HepG2 (cell line): Measurements from ENCODE around the gene PRPSAP1. TPM values are rescaled to one million over a fixed set of nuclear protein-coding genes. Genes with fewer than 3 reads are reported as not detected.

Experiments used
- ATF6 ChIP-seq: sonication (generic); formaldehyde crosslinking; conservative IDR thresholded peaks from 2 replicates; pipeline ENCODE4 v1.4.0; 2020; ENCODE audit warnings: missing genetic modification reagents
- ATF7 ChIP-seq, 2 experiments: fragments of 450-650 bp in 1 of 2; sonication (generic) in 1 of 2; formaldehyde crosslinking in 1 of 2; IDR thresholded peaks; 2 replicates each; pipeline versions ENCODE4 v1.4.0 to v1.6.1; 2016 to 2020; ENCODE audit warnings: antibody characterized with exemption in 1 of 2, mild to moderate bottlenecking in 1 of 2, missing genetic modification reagents in 1 of 2
- CAMTA2 ChIP-seq: sonication (generic); formaldehyde crosslinking; IDR thresholded peaks from 2 replicates; pipeline ENCODE4 v1.4.0; 2020; ENCODE audit warnings: mild to moderate bottlenecking, missing genetic modification reagents, borderline replicate concordance
- FOXA3 ChIP-seq: IDR thresholded peaks from 2 replicates; pipeline ENCODE4 v1.6.1; 2016; ENCODE audit warnings: missing genetic modification reagents, missing compliant biosample characterization
- FOXP1 ChIP-seq, 2 experiments: fragments of 450-650 bp in 1 of 2; IDR thresholded peaks; 2 replicates each; pipeline ENCODE4 v1.6.1; 2017 to 2018; ENCODE audit warnings: antibody characterized with exemption in 1 of 2
- FOXP4 ChIP-seq: sonication (generic); formaldehyde crosslinking; IDR thresholded peaks from 2 replicates; pipeline ENCODE4 v1.4.0; 2020; ENCODE audit warnings: missing genetic modification reagents
- GATAD2A ChIP-seq: IDR thresholded peaks from 2 replicates; pipeline ENCODE4 v1.6.1; 2016
- HOXA3 ChIP-seq: sonication (generic); formaldehyde crosslinking; IDR thresholded peaks from 2 replicates; pipeline ENCODE4 v1.5.0; 2020; ENCODE audit warnings: missing genetic modification reagents
- MLX ChIP-seq: IDR thresholded peaks from 2 replicates; pipeline ENCODE4 v1.6.1; 2016
- MLXIP ChIP-seq: sonication (generic); formaldehyde crosslinking; IDR thresholded peaks from 2 replicates; pipeline ENCODE4 v1.9.0; 2021; ENCODE audit warnings: missing genetic modification reagents, borderline replicate concordance
- NAIF1 ChIP-seq: sonication (generic); formaldehyde crosslinking; IDR thresholded peaks from 2 replicates; pipeline ENCODE4 v1.5.0; 2020; ENCODE audit warnings: mild to moderate bottlenecking, missing genetic modification reagents, borderline replicate concordance
- SIN3A ChIP-seq: IDR thresholded peaks from 2 replicates; pipeline ENCODE4 v1.6.1; 2011; ENCODE audit warnings: low read depth, mild to moderate bottlenecking, control low read depth, low read length, borderline replicate concordance
- ZNF263 ChIP-seq: sonication (generic); formaldehyde crosslinking; IDR thresholded peaks from 2 replicates; pipeline ENCODE4 v1.4.0; 2020; ENCODE audit warnings: missing genetic modification reagents
- ZNF317 ChIP-seq: sonication (generic); formaldehyde crosslinking; IDR thresholded peaks from 2 replicates; pipeline ENCODE4 v1.5.0; 2020; ENCODE audit warnings: mild to moderate bottlenecking, missing genetic modification reagents
- ZNF503 ChIP-seq: sonication (generic); formaldehyde crosslinking; IDR thresholded peaks from 2 replicates; pipeline ENCODE4 v1.4.0; 2020; ENCODE audit warnings: missing genetic modification reagents
- ZNF567 ChIP-seq: sonication (generic); formaldehyde crosslinking; IDR thresholded peaks from 2 replicates; pipeline ENCODE4 v1.8.1; 2023; ENCODE audit warnings: mild to moderate bottlenecking, missing genetic modification reagents, borderline replicate concordance
- ZNF674 ChIP-seq: sonication (generic); formaldehyde crosslinking; IDR thresholded peaks from 2 replicates; pipeline ENCODE4 v1.5.0; 2020; ENCODE audit warnings: low read depth, mild to moderate bottlenecking, missing genetic modification reagents
- ZNF777 ChIP-seq: sonication (generic); formaldehyde crosslinking; IDR thresholded peaks from 2 replicates; pipeline ENCODE4 v1.4.0; 2020; ENCODE audit warnings: missing genetic modification reagents
- polyA plus RNA-seq, 8 experiments: library from polyadenylated mRNA; depleted of rRNA in 3 of 8; stranded (reverse) in 7 of 8; unstranded in 1 of 8; fragments of >200 nt; fragmentation: Illumina TruSeq in 4 of 8; extraction: Trizol in 4 of 8; gene quantifications; 2 replicates each; pipeline versions ENCODE4 v1.2.1 to v1.2.3, GENCODE V29; 2011 to 2016; ENCODE audit warnings: low read depth in 4 of 8, missing spikeins in 1 of 8, mixed read lengths in 1 of 8; ENCODE audit not compliant: insufficient read depth in 1 of 8
- total RNA-seq, 5 experiments: library from RNA; depleted of rRNA; stranded (reverse); fragments of >200 nt; fragmentation: Illumina TruSeq; extraction: Trizol; gene quantifications; 2 replicates each; pipeline ENCODE4 v1.2.3, GENCODE V29; 2016; ENCODE audit warnings: low read depth in 1 of 5

Gene PRPSAP1
- total and polyA plus RNA-seq, 2 of the 13 experiments (the other 11 are each of a cell fraction or from before 2014, with no cell fraction given) = 91.1 to 314 TPM

GRCh38 chr17:76384222-76384986 lies 30.7 kb upstream of the PRPSAP1 start, which contains the start of gene SPHK1 (continued):
- TF ChIP-seq MLX (CRISPR knock-in tag) (no peak), ZNF503 (CRISPR knock-in tag) (no peak), FOXA3 (0 out of 2 replicates have a peak, but pooled peaks have one; percentile 34), GATAD2A (CRISPR knock-in tag) (no peak), ATF7 (IDR thresholded peaks at IDR 0.05) (no peak), ATF7 (CRISPR knock-in tag; IDR thresholded peaks at IDR 0.05) (peak; percentile 63; the same call in 1 of the 2 replicates), ZNF777 (peak; percentile 11), ZNF263 (0 out of 2 replicates have a peak, but pooled peaks have one; percentile 10), NAIF1 (CRISPR knock-in tag) (0 out of 2 replicates have a peak, but pooled peaks have one; percentile 19), CAMTA2 (no peak), ATF6 (CRISPR knock-in tag) (no peak), ZNF317 (no peak; the same call in 1 of the 2 replicates), ZNF567 (CRISPR knock-in tag) (no peak), SIN3A (0 out of 2 replicates have a peak, but pooled peaks have one; percentile 67), FOXP4 (no peak), MLXIP (CRISPR knock-in tag) (no peak), HOXA3 (no peak), FOXP1 (IDR thresholded peaks at IDR 0.05) (no peak), FOXP1 (CRISPR knock-in tag; IDR thresholded peaks at IDR 0.05) (no peak), ZNF674 (no peak; the same call in 1 of the 2 replicates)
